ENCODE data around the gene XIAP. TPM values are rescaled to one million over a fixed set of nuclear protein-coding genes. Genes with fewer than 3 reads are reported as not detected.

Gene XIAP
- total RNA-seq, 1 donor from 2014 or later = 24.9 TPM

DNA sequence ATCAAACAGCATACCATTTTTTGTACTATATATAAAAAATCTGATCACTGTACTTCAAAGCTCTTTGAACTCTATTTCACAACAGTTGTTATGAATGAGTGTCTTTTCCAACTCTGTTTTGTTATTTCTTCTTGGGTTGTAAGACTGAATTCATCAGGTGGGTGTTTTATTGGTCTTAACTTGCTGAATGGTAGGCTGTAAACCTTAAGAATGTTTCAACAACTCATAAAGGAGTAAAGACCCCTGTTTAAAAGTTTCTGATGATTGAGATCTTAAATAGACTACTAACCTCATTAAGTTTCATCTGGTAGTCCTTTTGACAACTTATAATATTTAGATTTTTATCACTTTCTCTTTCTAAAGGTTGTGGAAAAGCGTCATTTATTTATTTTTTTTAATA is 83.2 kb downstream of the XIAP start:
- no peak for DNase-seq
- intact Hi-C loops (cut with micrococcal nuclease) = no loop called here

DNA sequence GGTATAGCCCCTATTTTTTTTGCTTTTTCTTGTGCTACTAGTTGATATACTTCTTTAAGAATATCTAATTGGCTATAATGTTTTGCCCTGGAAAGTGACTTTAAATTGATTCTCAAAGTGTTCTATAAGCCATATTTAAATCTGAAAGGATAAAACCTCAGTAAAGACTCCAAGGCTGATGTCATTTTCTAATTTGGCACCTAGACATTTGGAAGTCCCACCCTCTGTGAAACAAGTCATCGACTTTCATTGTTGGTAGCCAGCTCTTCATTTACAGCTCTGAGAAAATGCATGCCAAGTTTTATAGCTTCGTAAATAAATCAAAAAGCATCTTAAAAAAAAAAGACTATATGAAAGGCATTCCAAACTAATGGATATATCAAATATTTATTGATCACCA is 83.6 kb downstream of the XIAP start:
- Histone ChIP-seq H3K27me3 (ENCODE audit: low read depth) (no peaks in the 10 kb centered on the region), H3K4me3 (no peak overlapping the region), H3K4me1 (no peaks in the 10 kb centered on the region), H3K9me3 (replicated peaks) (no peaks in the 10 kb centered on the region), H3K27ac (replicated peaks) (no peak overlapping the region), H3K36me3 (no peaks in the 10 kb centered on the region)
- DNase-seq = no peak
- TF ChIP-seq, protein P1, sequence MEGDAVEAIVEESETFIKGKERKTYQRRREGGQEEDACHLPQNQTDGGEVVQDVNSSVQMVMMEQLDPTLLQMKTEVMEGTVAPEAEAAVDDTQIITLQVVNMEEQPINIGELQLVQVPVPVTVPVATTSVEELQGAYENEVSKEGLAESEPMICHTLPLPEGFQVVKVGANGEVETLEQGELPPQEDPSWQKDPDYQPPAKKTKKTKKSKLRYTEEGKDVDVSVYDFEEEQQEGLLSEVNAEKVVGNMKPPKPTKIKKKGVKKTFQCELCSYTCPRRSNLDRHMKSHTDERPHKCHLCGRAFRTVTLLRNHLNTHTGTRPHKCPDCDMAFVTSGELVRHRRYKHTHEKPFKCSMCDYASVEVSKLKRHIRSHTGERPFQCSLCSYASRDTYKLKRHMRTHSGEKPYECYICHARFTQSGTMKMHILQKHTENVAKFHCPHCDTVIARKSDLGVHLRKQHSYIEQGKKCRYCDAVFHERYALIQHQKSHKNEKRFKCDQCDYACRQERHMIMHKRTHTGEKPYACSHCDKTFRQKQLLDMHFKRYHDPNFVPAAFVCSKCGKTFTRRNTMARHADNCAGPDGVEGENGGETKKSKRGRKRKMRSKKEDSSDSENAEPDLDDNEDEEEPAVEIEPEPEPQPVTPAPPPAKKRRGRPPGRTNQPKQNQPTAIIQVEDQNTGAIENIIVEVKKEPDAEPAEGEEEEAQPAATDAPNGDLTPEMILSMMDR (IDR thresholded peaks at IDR 0.05; ENCODE audit: borderline replicate concordance) = no peak
- intact Hi-C loops (cut with micrococcal nuclease) = no loop called here

More for the DNA sequence above, 83.2 kb downstream of the XIAP start:
- Histone ChIP-seq H3K4me3 (no peak overlapping the region), H3K9me3 (replicated peaks) (no peaks in the 10 kb centered on the region), H3K27ac (replicated peaks) (no peak overlapping the region), H3K4me1 (no peaks in the 10 kb centered on the region), H3K36me3 (no peaks in the 10 kb centered on the region), H3K27me3 (ENCODE audit: low read depth) (no peaks in the 10 kb centered on the region)
- TF ChIP-seq, protein P1 (IDR thresholded peaks at IDR 0.05; ENCODE audit: borderline replicate concordance) = no peak

DNA sequence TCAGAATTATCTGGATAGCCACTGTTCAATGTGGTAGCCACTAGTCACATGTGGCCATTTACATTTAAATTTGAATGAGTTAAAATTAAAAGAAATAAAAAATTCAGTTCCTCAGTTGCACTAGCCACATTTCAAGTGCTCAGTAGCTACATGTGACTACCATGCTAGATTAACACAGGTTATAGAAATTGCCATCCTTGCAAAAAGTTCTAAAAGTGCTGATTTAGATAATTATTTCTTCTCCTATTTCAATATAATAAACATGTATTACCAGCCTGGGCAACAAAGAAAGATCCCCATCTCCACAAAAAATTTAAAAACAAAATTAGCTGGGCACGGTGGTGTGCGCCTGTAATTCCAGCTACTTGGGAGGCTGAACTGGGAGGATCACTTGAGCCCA is 90.0 kb downstream of the XIAP start:
- H3K4me3 ChIP-seq = no peak overlapping the region
- intact Hi-C loops (cut with micrococcal nuclease) = no loop called here
- TF ChIP-seq, protein P1 (IDR thresholded peaks at IDR 0.05; ENCODE audit: borderline replicate concordance) = no peak
- H3K9me3 ChIP-seq (replicated peaks) = no peaks in the 10 kb centered on the region
- no peak for DNase-seq
- H3K27me3 ChIP-seq (ENCODE audit: low read depth) = no peaks in the 10 kb centered on the region
- no peaks in the 10 kb centered on the region for H3K36me3 ChIP-seq
- H3K4me1 ChIP-seq = no peaks in the 10 kb centered on the region
- no peak overlapping the region for H3K27ac ChIP-seq (replicated peaks)

DNA sequence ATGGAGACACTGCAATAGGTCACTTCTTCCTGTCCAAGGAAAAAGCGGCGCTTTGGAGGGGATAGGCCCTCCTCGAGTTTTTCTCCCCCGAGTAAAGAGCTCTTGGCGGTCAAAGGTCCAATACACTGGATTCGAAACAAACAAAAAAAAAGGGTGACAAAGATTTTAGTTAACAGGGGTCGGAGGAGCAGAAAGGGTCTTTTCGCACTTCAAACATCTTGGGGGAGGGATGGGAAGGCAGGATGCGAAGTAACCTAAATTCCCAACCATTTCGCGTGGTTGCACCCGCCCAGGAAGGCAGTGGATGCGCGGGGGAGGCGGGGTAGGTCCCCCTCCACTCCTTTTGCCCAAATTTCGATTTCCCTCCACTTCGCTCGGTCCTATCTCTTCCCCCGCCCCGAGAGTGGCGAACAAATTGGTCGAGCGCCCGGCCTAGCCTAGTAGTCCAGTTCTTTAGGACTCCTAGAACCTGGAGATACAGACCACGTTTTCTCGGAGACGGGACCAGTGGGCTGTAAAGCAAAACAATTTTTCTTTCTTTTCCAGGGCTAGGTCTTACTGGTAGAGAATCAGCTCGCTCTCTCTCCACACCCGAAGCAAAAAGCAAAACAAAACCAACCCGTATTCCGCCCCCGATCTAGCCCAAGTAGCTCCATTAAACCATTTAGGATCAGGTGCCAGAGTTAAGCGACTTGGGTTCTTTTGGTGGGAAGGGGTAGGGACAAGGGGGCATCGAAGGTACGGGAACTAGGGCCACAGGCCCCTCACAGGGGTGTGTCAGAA is 99.6 kb downstream of the XIAP start:
- H3K27me3 ChIP-seq (ENCODE audit: low read depth) = no peaks in the 10 kb centered on the region
- H3K36me3 ChIP-seq = no peaks in the 10 kb centered on the region
- peak overlapping the region; percentile 84 for H3K4me3 ChIP-seq
- peaks cover 11% of the 10 kb centered on the region for H3K4me1 ChIP-seq
- intact Hi-C loops (cut with micrococcal nuclease) = no loop called here
- TF ChIP-seq, protein P1 (IDR thresholded peaks at IDR 0.05; ENCODE audit: borderline replicate concordance) = no peak
- DNase-seq = peak; percentile 50
- H3K27ac ChIP-seq (replicated peaks) = peak overlapping the region; percentile 98
- no peaks in the 10 kb centered on the region for H3K9me3 ChIP-seq (replicated peaks)

DNA sequence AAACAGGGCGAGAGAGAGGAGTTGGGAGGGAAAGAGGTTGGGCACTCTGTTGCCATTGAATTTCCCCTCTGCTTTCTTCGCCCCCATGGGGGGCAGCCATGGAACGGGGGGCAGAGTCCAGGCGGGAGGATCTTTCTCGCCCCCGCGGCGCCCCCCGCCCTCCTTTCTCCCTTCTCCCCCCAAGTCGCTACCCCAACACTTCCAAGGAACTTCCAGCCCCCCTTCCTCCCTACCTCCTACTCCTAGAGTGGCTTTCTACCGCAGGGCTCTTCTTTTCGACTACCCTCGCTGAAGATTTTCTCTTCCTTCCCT is 101.1 kb downstream of the XIAP start:
- peaks cover 21% of the 10 kb centered on the region for H3K4me1 ChIP-seq
- peak overlapping the region; percentile 84 for H3K4me3 ChIP-seq
- H3K36me3 ChIP-seq = no peaks in the 10 kb centered on the region
- H3K27ac ChIP-seq (replicated peaks) = peak overlapping the region; percentile 98
- intact Hi-C loops (cut with micrococcal nuclease) = no loop called here
- no peaks in the 10 kb centered on the region for H3K27me3 ChIP-seq (ENCODE audit: low read depth)
- no peaks in the 10 kb centered on the region for H3K9me3 ChIP-seq (replicated peaks)
- TF ChIP-seq, protein P1 (IDR thresholded peaks at IDR 0.05; ENCODE audit: borderline replicate concordance) = no peak
- DNase-seq = no peak
